GM18517 (cell line): ENCODE measurements around the gene AXL.
"Not testable (repeated sequence)": the region's sequence is repeated elsewhere in the genome, so short reads cannot be mapped to it uniquely, and the experiment has no call there.

Experiments used
- ATAC-seq: cut with Tn5 transposase; IDR thresholded peaks from one replicate; pipeline ENCODE4 v1.9.1; 2021; ENCODE audit warnings: mild to moderate bottlenecking, moderate library complexity; ENCODE audit not compliant: unreplicated experiment

The AXL gene

DNA sequence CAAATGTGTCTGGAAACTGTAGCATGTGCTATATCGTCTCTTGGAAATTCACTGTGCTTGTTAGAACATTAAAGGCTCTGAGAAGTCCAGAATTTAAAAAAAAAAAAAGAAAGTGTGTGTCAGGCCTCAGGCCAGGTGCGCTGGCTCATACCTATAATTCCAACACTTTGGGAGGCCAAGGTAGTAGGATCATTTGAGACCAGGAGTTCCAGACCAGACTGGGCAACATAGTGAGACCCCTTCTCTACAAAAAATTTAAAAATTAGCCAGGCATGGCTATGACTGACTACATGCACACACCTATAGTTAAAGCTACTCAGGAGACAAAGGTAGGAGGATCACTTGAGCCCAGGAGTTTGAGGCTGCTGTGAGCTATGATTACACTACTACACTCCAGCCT, 50.0 kb downstream of the AXL start:
- no peak for ATAC-seq

DNA sequence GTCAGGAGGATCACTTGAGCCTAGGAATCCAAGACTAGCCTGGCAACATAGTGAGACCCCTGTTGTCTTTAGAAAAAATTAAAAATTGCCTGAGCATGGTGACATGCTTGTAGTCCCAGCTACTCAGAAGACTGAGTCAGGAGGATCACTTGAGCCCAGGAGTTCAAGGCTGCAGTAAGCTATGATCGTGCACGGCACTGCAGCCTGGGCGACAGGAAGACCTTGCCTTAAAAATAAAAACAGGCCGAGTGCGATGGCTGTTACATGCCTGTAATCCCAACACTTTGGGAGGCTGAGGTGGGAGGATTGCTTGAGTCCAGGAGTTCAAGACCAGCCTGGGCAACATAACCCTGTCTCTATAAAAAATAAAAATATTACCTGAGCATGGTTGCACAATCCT, 50.5 kb downstream of the AXL start:
- no peak for ATAC-seq

DNA sequence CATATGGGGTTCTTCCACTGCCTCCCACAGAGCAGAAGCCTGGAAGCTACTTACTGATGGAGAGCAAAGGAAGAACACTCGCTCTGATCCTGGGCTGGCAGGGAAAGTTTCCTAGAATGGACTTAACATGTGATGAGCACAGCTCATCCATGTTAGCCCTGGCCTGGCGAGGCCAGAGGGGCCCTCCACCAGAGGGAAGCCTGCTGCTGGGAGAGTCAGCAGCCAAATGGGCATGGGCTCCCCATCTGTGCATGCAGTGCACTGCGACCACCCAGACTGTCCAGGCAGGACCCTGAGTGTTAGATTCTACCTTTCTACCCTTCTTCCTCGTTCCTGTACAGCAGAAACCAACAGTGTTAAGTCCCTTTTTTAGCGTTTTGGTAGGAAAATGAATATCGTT, 54.1 kb downstream of the AXL start:
- ATAC-seq = no peak

DNA sequence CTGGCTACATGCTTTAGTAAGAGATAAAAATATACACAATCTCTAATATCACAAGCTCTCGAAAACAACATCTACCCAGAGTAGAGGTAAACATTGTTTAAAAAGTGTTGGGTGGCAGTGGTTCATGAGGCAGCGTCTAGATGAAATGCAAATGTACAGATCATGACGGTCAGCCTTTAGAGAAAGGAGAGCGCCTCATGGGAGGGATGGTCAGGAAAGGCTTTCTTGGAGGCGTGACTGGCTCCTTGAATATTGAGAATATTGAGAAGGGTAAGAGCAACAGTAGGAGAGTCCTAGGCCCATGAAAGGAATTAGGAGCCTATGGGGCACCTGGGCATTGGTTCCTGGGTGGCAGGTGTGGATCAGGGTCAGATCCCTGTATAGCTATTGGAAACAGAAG, 55.8 kb downstream of the AXL start:
- ATAC-seq = no peak

DNA sequence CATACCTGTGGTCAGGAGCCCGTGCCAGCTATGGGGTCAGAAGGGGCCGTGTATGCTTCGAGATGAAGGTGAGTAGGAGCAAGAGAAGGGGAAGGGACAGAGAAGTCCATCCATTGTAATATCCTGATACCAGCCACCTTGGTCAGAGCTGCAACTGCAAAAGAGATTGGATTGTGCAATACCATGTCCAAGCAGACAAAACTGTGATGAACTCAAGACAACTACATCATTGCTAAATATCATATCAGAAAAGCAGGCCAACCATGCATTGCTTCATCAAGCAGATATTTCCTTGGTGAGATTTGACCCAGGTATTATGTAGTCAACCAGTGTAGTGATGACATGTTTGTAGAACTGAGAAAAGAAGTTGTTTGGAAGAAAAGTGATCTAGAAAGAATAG, 57.2 kb downstream of the AXL start:
- ATAC-seq = no peak

DNA sequence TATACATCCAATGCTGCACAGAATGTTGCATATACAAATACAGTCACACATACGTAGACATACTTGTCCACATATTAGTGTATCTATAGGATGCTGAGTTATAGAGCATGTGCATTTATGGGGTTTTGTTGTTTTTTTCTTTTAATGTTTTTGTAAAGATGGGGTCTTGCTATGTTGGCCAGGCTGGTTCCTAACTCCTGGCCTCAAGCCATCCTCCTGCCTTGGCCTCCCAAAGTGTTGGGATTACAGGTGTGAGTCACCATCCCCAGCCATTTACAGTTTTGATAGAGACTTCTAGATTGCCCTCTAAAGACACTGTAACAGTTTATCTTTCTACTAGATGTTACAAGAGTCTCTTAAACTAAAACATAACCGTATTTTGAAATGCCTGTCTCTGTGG, 59.5 kb downstream of the AXL start:
- ATAC-seq = no peak

DNA sequence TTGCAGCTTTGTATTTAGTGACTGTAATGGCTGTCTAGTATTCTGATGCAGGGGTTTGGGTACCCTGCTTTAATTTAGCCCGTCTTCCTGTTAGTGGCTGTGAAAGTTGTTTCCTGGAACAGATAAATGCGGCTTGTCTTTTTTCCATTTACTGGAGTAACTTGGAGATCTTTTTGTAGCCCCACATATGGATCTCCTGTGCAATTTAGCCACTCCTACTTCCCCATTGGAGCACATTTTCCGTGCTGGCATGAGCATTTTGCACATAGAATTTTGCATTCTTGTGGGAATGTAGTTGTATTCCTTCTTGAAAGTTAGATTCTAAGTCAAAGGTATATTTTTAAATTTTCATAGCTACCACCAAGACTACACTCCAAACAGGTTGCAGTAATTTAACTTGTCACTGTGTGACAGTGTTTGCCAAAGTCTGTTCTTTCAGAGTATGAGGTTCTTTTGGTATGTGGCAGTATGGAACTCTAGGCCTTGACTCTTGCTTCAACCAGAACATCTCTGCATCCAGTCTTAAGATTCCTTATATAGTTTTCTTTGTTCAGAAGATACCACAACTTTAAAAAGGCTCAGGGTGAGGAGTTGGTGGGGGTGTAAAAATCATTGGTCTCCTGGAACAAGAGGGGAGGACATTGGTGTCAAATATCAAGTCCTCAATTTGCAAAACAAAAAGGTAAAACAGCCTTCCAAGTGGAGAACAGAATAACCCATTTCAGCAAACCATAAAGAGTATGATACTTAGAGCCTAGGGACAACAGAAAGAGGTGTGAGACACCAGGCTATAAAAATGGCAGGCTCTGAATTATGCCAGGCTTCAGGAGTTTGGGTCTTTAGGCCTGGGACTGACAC, 69.9 kb downstream of the AXL start:
- ATAC-seq = no peak

DNA sequence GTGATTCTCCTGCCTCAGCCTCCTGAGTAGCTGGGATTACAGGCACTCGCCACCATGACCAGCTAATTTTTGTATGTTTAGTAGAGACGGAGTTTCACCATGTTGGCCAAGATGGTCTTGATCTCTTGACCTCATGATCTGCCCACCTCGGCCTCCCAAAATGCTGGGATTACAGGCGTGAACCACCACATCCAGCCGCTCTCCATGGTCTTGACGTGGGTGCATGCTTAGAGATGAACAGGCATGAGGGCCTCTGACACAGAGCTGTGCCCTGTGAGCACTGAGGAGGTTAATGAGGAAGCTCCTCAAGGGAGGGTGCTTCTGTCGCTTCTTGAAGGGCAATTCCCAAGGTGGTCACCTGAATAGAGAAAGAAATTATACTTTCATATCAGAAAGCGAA, 70.8 kb downstream of the AXL start:
- not testable (repeated sequence) for ATAC-seq

DNA sequence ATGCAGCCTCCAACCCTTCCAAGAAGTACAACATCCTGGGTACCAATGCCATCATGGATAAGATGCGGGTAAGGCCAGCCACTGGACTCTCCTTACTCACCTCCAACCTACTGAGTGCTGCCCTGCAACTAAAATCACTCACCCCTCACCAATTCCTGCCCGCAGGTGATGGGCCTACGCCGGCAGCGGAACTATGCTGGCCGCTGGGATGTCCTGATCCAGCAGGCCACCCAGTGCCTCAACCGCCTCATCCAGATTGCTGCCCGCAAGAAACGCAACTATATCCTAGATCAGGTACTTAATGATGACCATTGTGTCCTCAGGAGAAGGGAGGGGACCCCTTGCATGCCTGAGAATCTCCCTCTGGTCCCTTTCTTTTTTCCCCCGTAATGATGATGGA, 75.4 kb downstream of the AXL start:
- no peak for ATAC-seq

DNA sequence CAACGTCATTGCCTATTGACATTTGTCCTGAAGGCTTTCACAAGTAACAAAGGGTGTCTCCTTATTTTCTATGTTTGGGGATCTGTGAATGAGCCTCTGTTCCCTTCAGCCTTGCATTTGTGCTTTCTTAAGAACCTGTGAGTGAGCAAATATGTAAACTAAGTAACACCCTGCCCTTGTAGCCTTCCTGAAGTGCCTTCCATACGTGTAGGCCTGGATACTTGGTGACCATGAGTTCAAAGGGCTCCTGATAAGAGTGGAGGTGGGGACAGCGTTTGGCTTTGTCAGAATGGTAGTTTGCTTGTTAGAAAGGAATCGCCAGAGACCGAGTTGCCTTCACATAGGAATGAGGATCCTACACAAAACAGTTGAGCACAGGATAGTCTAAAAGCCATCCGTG, 76.5 kb downstream of the AXL start:
- no peak for ATAC-seq

DNA sequence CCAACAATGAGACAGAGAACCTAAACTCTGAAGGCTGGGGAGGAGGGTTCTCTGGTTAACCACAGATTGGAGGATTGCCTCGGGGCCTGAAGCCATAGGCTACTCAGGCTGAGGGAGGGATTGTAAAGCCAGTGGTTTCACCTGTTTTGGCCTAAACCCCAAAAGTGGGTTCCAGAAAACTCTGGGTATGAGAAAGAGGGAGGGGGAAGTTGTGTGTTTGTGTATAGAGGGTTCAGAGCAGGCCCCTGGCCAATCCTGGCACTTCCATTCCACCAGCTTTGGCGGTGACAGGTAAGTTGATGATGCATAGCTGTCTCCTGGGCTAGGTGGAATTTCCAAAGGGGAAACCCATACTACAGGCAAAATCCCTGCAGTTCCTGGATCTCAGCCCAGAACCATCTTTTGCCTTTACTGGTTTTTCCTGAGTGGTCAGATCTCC, 77.4 kb downstream of the AXL start:
- ATAC-seq = no peak

DNA sequence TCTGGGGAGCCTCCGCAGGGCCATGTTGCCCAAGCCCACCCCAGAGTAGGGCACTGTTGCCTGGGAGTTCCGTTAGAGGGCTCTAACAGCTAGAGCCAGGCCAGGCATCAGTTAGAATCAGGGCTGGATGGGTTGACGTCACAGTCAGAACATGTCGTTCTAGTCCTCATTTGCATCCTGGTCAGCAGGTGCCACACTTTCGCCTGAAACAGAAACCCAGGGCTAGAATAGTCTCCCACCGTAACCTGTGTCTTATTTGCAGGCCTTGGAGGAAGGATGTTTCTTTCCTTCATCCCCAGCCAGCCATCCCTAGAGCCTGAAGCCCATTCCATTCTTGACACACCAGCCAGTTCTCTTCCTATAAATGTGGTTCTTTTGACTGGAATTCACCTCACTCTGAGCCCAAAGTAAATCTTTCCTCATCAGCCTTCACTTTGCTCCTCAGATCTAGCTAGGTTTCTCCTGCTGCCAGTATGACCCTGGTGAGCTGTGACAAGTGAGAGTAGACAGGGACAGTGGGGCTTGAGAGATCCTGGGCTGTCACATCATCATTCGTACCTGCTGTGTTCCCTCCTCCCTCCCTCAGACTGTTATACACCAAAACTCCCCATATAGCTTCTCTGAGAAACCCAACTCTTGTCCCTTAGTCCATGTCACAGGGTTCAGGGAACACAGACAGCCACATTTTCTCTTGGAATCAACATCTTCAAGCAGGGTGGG, 78.8 kb downstream of the AXL start:
- peak; percentile 61 for ATAC-seq

DNA sequence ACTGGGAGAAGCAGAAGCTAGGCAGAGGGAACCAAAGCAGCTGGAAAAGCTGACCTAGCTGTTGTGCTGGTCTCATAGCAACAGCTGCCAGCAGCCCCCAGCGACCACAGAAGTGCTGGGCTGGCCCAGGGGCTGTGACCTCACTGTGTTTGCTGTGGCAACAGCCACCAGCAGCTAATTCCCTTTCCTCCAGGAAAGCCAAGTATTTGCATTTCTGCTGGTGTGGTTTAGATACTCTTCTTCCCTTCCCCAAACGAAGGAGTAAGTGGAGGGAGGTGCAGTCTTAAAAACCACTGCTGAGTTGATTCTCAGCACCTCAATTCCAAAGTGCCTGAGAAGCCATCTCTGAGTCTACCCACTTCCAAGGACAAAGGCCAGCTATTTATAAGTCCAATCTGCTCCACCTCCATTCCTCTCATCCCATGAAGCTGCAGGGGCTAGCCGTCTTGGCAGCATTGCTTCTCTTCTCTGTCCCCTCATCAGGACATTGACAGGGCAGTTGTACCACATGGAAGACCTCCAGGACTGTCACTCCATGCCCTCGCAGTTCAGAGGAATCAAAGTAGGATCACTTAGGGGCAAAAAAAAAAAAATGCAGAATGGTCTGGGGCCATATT, 79.4 kb downstream of the AXL start:
- ATAC-seq = peak; percentile 3

DNA sequence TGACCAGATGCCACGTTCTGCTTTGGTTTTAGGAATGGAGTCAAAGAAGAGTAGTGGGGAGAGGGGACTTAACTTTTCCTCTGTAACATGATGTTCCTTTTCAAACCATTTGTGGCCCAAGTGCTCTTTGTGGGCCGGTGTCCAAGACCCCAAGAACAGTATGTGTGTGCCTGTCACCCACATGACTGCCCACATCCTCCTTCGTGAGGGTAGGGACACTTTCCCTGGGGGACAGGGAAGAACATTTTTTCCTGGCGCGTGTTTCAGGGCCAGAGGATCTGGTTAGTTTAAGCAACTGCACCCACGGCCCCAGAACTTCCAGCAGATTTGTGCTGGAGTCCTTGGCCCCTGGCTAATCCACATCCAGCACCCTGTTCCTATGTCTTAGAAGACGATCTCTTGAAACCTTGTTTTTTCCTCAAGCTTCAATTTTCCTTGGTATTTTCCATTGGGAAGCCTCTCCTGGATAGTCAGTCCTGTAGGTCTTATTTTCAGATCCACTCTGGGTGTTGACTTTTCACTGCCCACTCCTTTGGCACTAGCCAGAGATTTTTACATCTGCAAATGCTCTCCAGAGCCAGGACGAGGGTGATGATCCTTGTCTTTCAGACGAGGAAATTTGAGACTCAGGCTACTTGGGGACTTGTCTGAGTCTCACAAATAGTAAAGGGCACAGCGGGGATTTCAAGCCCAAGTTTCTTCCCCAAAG, 80.2 kb downstream of the AXL start:
- no peak for ATAC-seq

DNA sequence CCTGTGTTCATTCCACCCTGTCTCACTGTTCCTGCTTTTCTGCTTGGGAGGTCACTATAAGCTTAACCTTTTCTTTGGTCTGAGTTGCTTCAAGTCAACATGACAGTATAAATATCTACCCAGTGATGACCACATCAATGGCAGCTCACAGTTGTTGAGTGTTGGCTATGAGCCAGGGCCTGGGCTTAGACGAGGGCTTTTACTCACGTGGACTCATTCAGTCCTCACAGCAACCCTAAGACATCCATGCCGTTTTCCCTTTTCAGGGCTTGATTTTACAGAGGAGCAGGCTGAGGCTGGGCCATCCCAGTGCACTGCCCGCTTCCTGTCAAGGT, 80.7 kb downstream of the AXL start:
- no peak for ATAC-seq

DNA sequence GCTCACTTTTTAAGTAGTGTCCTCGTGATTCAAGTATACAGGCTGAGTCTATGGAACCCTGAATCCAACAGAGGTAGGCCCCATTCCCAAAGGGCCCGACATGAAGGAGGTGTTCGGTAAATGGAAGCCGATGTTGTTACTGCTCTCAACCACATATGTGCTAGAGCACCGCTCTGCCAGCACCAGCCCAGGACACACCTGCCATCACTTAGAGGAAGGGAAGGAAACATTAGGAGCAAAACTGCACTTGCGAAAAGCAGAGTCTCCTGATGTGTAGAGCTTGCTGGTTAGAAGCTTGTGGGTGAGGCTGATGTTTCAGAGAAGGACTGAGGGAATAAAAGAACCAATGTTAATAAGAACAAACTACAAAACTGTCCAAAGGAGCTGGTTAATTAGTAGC, 81.5 kb downstream of the AXL start:
- no peak for ATAC-seq

DNA sequence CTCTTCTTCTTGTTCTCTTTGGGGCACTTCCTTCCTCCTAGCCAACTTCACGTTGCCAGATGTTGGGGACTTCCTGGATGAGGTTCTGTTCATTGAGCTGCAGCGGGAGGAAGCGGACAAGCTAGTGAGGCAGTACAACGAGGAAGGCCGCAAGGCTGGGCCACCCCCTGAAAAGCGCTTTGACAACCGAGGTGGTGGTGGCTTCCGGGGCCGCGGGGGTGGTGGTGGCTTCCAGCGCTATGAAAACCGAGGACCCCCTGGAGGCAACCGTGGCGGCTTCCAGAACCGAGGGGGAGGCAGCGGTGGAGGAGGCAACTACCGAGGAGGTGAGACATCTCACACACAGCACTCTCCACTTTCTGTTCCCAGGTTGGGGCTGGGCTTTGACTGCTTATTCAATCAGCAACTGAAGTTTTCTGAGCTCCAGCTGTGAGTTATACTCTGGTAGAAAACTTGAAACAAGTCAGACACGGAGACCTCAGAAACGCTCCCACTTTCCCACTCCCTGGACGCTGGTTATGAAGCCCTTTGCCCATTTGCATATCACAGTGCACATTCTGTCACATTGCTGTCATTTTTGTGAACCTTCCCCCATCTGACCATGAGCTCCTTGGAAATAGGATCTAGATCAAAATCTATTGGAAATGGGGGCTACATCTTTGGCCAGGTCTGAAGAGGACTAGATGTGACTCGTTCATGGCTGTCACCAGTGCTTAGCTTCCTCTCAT, 83.8 kb downstream of the AXL start:
- ATAC-seq = no peak

DNA sequence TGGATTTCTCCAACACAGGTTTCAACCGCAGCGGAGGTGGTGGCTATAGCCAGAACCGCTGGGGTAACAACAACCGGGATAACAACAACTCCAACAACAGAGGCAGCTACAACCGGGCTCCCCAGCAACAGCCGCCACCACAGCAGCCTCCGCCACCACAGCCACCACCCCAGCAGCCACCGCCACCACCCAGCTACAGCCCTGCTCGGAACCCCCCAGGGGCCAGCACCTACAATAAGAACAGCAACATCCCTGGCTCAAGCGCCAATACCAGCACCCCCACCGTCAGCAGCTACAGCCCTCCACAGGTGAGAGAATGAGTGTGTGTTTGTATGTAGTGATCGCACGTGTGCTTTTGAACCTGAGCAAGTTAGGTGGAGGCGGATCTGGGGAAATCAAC, 84.9 kb downstream of the AXL start:
- ATAC-seq = no peak

DNA sequence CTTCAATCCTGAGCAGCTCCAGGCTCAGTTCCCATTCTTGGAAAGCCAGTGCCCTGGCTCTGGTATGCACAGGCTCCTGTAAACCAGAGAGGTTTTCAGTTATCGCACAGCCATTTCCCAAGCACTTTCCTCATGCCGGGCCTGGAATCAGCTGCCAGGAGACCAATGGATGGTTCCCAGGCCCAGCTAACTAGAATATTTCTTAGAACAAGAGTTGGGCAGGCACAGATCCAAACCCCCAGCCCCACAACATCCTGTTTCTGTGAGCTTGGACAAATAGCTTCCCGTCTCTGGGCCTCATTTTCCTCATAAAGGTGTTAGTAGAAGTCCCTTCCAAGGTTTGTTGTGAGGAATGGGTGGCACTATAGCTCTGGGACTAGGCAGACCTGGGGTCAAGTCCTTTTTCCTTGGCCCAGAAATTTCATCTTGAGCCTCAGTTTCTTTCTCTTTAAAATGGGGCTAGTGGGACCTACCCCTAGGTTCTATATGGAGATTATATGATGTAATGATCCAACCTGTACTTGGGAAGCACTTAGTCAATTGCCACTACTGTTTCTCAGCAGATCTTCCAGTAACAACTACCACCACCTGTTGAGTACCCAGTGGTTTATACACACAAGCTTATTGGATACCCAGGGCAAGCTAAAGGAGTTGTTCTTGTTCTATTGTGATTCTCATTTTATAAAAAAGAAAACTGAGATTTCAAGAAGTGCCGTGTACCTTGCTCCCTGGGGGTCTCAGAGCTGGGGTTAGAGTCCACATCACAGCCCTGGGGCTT, 85.9 kb downstream of the AXL start:
- ATAC-seq = no peak
